Sigmoid colon (tissue), 4 donors: ENCODE results near the gene NRXN3.

Experiments used
- CTCF ChIP-seq, 4 experiments: fragments of 450-650 bp in 3 of 4; fragments of 200-600 bp in 1 of 4; IDR thresholded peaks; one replicate each; pipeline ENCODE4 v1.5.1; 2016 to 2019; ENCODE audit warnings: antibody characterized with exemption in 4 of 4, mild to moderate bottlenecking in 3 of 4, moderate library complexity in 2 of 4
- EP300 ChIP-seq, 4 donors: sonication (generic); formaldehyde crosslinking; IDR thresholded peaks; one replicate each; pipeline ENCODE4 v1.6.1; 2017; ENCODE audit warnings: antibody characterized with exemption in 4 of 4

GRCh38 chr14:78610994-78611393 lies 440.8 kb downstream of the NRXN3 start:
- TF ChIP-seq CTCF (IDR thresholded peaks at IDR 0.05) (no peak), EP300 (IDR thresholded peaks at IDR 0.05) (no peak)
